Peyer's patch (tissue), 4 donors: ENCODE data around the gene PRRG4.

ENCODE experiments used
- POLR2A ChIP-seq, 2 donors: fragments of 450-650 bp; IDR thresholded peaks; one replicate each; pipeline ENCODE4 v1.5.1; 2017; ENCODE audit warnings: antibody characterized with exemption in 2 of 2, mild to moderate bottlenecking in 2 of 2, moderate library complexity in 2 of 2
- TF ChIP-seq, protein P1 (sequence below), 6 experiments: fragments of 450-650 bp in 4 of 6; fragments of 200-600 bp in 2 of 6; sonication (generic) in 1 of 6; IDR thresholded peaks; one replicate each; pipeline ENCODE4 v1.5.1; 2017 to 2019; ENCODE audit warnings: antibody characterized with exemption in 6 of 6, mild to moderate bottlenecking in 3 of 6, moderate library complexity in 1 of 6

DNA sequence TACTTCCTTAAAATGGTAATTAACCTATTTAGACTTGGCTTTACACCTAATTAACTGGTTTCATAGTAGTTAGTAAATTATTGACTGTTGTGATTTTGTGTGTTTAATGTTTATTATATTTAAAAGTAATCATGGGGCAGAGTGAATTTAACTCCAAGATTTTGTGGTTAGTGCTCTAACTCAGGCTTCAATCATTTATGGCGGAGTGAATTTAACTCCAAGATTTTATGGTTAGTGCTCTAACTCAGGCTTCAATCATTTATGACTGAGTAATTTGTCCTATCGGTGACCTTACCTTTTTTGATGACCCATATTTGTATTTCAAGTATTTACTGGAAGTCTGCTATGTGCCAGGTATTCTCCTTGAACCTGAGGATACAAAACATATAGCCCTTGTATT lies 7.2 kb downstream of the PRRG4 start:
- TF ChIP-seq, protein P1, sequence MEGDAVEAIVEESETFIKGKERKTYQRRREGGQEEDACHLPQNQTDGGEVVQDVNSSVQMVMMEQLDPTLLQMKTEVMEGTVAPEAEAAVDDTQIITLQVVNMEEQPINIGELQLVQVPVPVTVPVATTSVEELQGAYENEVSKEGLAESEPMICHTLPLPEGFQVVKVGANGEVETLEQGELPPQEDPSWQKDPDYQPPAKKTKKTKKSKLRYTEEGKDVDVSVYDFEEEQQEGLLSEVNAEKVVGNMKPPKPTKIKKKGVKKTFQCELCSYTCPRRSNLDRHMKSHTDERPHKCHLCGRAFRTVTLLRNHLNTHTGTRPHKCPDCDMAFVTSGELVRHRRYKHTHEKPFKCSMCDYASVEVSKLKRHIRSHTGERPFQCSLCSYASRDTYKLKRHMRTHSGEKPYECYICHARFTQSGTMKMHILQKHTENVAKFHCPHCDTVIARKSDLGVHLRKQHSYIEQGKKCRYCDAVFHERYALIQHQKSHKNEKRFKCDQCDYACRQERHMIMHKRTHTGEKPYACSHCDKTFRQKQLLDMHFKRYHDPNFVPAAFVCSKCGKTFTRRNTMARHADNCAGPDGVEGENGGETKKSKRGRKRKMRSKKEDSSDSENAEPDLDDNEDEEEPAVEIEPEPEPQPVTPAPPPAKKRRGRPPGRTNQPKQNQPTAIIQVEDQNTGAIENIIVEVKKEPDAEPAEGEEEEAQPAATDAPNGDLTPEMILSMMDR (IDR thresholded peaks at IDR 0.05) = no peak
- no peak for TF ChIP-seq POLR2A (IDR thresholded peaks at IDR 0.05)
